Frontal cortex (tissue), 4 donors: ENCODE results near the gene NPHP1. TPM values are rescaled to one million over a fixed set of nuclear protein-coding genes. Genes with fewer than 3 reads are reported as not detected.
"Not testable (repeated sequence)": the region's sequence is repeated elsewhere in the genome, so short reads cannot be mapped to it uniquely, and the experiment has no call there.

Experiments
- DNase-seq, 2 donors: peaks; one replicate each; pipeline ENCODE4 v3.0.0; 2012; ENCODE audit warnings: low spot score in 2 of 2
- FAIRE-seq: peaks from 2 replicates; lab custom pipeline; 2012; peaks lifted over from hg19 to GRCh38; lab: Jason Lieb, UNC
- total RNA-seq: library from RNA; depleted of rRNA; stranded (reverse); fragments of >200 nt; gene quantifications from one replicate; pipeline ENCODE4 v1.2.3, GENCODE V29; 2014
- donor health status: control.
- donor health status: control.
- donor health status: control.

The NPHP1 gene
- total RNA-seq, 1 donor from 2014 or later, result 7.3 TPM

DNA sequence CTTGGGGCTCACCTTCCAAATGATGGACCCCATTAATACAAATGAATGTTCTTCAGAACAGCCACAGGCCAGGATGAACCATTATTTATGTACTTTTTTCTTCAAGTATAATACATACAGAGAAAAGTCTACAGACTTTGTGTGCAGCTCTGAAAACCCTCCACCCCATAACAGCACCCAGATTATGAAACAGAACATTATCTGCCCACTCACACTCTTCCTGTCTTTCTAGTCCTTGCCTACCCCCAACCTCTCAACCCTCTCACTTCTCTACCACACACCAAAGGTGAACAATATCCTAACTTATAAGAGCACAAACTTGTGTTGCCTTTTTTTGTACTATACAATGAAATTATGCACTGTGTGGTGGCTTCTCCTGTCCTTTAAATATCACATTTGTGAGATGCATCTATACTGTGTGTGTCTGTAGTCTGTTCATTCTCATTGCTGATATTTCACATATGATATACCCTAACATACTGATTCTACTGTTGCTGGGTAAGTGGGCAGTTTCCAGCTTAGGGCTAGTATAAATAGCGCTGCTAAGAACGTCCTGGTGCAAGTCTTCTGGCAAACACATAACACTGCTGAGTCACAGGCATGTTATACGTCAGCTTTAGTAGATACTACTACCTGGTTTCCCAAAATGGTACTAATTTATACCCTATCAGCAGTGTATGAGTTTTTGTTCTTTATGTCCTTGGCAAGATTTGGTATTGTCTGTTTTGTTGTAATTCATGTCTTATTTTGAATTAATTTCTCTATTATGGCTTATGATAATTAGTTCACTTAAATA lies 1.0 kb upstream of the NPHP1 start:
- FAIRE-seq (no peak), DNase-seq (no peak)

- DNase-seq, result no peak
- FAIRE-seq, result no peak
Observed at GRCh38 chr2:110198016-110198415, 6.8 kb downstream of the NPHP1 start.

- no peak for FAIRE-seq
- DNase-seq, result no peak
Observed at GRCh38 chr2:110197452-110197851, 7.4 kb downstream of the NPHP1 start.

- FAIRE-seq, DNase-seq: not testable (repeated sequence)
Observed at GRCh38 chr2:110190169-110190568, 14.6 kb downstream of the NPHP1 start.

DNA sequence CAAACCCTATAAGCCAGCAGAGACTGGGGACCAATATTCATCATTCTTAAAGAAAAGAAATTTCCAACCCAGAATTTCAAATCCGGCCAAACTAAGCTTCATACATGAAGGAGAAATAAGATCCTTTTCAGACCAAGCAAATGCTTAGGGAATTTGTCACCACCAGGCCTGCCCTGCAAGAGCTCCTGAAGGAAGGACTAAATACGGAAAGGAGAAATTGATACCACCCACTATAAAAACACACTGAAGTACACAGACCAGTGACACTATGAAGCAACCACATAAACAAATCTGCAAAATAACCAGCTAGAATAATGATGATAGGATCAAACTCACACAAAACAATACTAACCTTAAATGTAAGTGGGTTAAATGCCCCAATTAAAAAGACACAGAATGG lies 22.4 kb downstream of the NPHP1 start:
- no peak for DNase-seq
- FAIRE-seq, result no peak

DNA sequence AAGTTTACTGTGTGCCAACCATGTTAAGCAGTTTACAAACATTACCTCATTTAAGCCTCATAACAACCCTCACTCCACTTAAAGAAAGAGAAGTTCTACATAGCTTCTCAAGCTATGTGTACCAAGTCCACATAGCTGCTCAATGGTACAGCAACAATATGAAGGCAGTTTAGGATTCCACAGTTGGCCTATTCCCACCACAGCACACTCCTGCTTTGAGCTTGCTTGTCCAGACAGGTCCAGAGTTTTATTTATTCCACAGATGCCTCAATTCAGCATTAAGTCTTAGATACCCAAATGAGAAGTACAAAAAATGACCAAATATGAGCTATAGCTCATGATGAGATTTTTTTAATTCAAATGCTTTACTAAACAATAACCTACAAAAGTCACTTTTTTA lies 24.8 kb downstream of the NPHP1 start:
- DNase-seq (no peak), FAIRE-seq (no peak)

DNA sequence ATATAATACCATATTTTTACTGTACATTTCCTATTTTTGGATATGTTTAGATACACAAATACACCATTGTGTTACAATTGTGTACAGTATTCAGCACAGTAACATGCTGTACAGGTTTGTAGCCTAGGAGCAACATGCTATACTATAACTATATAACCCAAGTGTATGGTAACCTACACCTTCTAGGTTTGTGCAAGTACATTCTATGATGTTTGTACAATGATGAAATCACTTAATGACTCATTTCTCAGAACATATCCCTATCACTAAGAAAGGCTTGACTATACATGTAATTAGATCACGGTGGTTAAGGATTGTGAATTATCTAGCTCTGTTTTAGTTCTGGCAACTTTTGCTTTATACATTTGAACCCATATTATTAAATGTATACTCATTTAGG lies 31.3 kb downstream of the NPHP1 start:
- DNase-seq (no peak), FAIRE-seq (no peak)

GRCh38 chr2:110172506-110172905 lies 32.3 kb downstream of the NPHP1 start:
- FAIRE-seq, result no peak
- no peak for DNase-seq

- FAIRE-seq (no peak), DNase-seq (no peak)
Observed at GRCh38 chr2:110170102-110170501, 34.7 kb downstream of the NPHP1 start.

- DNase-seq (no peak), FAIRE-seq (no peak)
Observed at GRCh38 chr2:110167326-110168000, 37.4 kb downstream of the NPHP1 start.

GRCh38 chr2:110166266-110166665 lies 38.5 kb downstream of the NPHP1 start:
- FAIRE-seq, result no peak
- no peak for DNase-seq

DNA sequence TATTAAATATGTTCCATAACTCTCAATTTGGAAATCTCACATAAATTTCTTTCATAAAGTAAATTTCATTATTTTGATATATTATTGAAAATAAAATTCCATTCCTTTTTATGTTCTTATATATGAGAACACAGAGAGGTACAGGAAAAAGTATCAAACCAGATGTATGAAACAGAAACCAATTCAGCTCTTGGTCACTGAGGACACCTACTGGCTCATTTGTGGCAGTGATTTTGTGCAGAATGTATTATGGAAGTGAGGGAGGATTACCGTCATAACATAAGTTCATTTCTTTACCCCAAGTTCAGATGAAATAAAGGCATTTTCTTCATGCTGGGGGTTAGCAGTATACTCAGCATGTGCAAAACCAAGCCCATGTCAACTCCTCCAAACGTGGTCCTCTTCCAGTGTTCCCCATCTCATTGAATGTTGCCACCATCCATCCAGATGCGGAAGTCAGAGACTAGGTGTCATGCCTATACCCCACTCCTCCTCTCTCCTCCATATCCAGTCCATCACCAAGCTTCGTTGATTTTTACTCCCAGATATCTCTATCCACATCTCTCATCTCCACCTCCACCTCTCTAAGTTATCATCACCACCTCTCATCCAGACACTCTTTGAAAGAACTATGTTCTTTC lies 47.5 kb downstream of the NPHP1 start:
- FAIRE-seq, result peak; percentile 93
- DNase-seq, result peak in 1 of 2 donors; percentile 27

DNA sequence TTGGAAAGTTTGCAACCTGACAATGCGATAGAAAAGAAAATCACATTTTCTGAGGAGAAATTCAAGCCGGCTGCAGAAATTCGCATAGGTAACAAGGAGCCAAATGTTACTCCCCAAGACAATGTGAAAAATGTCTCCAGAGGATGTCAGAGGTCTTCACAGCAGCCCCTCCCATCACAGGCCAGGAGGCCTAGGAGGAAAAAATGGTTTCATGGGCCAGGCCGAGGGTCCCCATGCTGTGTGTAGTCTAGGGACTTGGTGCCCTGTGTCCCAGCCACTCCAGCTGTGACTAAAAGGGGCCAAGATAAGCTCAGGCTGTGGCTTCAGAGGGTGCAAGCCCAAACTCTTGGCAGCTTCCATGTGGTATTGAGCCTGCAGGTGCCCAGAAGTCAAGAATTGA lies 50.0 kb downstream of the NPHP1 start:
- DNase-seq, FAIRE-seq: not testable (repeated sequence)

DNA sequence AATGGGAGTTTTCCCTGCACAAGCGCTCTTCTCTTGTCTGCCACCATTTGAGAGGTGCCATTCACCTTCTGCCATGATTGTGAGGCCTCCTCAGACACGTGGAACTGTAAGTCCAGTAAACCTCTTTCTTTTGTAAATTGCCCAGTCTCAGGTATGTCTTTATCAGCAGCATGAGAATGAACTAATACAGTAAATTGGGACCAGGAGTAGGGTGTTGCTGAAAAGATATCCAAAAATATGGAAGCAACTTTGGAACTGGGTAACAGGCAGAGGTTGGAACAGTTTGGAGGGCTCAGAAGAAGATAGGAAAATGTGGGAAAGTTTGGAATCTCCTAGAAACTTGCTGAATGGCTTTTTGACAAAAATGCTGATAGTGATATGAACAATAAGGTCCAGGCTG lies 50.6 kb downstream of the NPHP1 start:
- DNase-seq, FAIRE-seq: not testable (repeated sequence)

- FAIRE-seq (no peak), DNase-seq (no peak)
Observed at GRCh38 chr2:110153416-110153815, 51.4 kb downstream of the NPHP1 start.

GRCh38 chr2:110152943-110153342 lies 51.9 kb downstream of the NPHP1 start:
- FAIRE-seq (no peak), DNase-seq (no peak)

DNA sequence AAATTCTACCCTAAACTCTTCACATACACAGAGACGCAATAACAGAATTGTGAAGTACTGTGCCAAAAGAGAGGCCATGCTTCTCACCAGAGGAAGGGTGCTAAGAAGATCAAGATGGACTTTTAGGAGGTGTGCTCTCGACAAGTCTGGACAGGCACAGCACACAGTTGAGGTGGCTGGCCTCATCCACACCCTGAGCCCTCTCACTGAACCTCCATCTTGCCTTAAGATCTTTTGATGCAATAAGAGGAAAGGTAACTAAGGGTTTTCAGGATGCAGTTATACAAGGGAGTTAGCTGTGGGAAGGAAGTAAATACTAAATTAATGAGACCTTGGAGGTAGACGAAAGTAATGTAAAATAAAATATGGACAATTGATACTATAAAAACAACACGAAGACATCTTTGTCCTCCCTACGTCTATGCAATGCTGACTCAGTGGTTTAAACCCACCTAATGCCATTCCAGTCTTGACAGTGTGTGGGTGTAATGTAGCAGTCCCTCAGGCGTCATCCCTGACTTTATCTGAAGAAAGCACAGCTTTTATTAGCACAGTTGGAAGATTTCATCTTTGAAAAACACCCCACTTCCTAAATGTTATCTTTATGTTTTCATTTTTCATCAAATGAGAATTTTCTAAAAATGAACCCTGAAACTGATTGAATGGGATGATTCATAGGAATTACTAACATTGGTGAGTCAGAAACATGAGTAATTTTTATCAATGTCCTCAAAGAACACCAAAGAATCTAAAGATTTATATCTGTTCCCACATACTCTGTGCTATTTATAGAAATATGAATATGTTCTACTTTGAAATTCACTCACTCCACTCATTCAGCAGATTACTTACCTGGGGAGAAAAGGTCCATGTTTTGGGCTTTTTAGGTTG lies 55.2 kb downstream of the NPHP1 start:
- no peak for FAIRE-seq
- DNase-seq, result peak in 1 of 2 donors; percentile 18

- DNase-seq (no peak), FAIRE-seq (no peak)
Observed at GRCh38 chr2:110146945-110147332, 57.9 kb downstream of the NPHP1 start.

- FAIRE-seq, result no peak
Observed at GRCh38 chr2:110146183-110146944, 58.4 kb downstream of the NPHP1 start.

More at GRCh38 chr2:110146183-110146944, 58.4 kb downstream of the NPHP1 start:
- DNase-seq, result no peak
